ENCODE data around the gene SBK2.

GRCh38 chr19:55482156-55482961 lies 54.6 kb downstream of the SBK2 start:
- TF ChIP-seq, protein P1, sequence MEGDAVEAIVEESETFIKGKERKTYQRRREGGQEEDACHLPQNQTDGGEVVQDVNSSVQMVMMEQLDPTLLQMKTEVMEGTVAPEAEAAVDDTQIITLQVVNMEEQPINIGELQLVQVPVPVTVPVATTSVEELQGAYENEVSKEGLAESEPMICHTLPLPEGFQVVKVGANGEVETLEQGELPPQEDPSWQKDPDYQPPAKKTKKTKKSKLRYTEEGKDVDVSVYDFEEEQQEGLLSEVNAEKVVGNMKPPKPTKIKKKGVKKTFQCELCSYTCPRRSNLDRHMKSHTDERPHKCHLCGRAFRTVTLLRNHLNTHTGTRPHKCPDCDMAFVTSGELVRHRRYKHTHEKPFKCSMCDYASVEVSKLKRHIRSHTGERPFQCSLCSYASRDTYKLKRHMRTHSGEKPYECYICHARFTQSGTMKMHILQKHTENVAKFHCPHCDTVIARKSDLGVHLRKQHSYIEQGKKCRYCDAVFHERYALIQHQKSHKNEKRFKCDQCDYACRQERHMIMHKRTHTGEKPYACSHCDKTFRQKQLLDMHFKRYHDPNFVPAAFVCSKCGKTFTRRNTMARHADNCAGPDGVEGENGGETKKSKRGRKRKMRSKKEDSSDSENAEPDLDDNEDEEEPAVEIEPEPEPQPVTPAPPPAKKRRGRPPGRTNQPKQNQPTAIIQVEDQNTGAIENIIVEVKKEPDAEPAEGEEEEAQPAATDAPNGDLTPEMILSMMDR (IDR thresholded peaks at IDR 0.05; ENCODE audit: insufficient read depth, low read depth, low read length): no peak
- TF ChIP-seq EZH2 (IDR thresholded peaks at IDR 0.05; ENCODE audit: insufficient read depth, low read length): no peak
